ENCODE data around the gene MED13.

The MED13 gene

GRCh38 chr17:62109378-62109902 is 44.4 kb upstream of the MED13 start:
- H3K4me3 ChIP-seq (ENCODE audit: low read depth, low read length) = no peak overlapping the region
- in situ Hi-C loops (cut with HindIII; ENCODE audit: low sequenced_read_pairs) = no loop called here
- TF ChIP-seq CTCF (IDR thresholded peaks at IDR 0.05; ENCODE audit: low read depth, low read length, missing control alignments) = peak; percentile 89
- DNase-seq (ENCODE audit: low read depth) = peak; percentile 64

DNA sequence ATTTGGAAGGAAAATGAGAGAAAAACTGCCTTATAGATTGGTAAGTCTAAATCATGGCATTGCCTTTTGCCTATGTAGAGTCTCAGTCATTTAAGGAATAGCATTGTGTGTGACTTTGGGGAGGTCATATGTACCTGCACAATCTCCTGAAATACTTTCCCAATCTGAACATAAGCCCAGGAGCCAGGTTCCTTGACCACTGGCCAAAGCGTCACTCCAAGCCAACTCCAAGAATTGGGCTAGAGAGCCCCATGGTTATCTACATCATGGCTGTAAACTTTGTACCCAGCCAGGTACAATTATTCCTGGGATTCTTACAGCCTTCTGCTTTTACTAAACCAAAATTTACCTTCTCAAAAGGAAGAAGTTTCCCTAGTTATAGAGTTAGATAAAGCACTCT is 40.8 kb upstream of the MED13 start:
- in situ Hi-C loops (cut with HindIII; ENCODE audit: low sequenced_read_pairs) = no loop called here
- TF ChIP-seq CTCF (IDR thresholded peaks at IDR 0.05; ENCODE audit: low read depth, low read length, missing control alignments) = no peak
- DNase-seq (ENCODE audit: low read depth) = no peak
- H3K4me3 ChIP-seq (ENCODE audit: low read depth, low read length) = no peak overlapping the region

DNA sequence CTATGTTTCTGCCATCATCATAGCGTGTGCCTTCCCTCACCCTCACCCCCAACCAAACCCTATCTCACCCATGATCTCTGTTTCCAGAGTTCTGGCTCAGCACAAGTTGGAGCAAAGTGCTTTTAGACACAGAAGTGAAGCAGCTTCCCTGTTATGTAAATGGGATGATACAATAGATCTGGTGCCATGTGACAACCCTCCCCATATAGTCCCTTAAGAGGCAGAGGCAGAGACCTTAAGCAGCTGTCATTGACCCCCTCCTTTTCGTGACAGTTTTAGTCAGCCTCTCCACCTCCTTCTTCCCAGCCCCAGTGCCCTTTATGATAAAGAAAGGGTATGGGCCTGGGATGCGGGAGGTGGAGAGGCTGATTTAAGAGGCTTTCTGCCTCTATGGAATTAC is 40.3 kb upstream of the MED13 start:
- H3K4me3 ChIP-seq (ENCODE audit: low read depth, low read length) = no peak overlapping the region
- in situ Hi-C loops (cut with HindIII; ENCODE audit: low sequenced_read_pairs) = no loop called here
- no peak for DNase-seq (ENCODE audit: low read depth)
- no peak for TF ChIP-seq CTCF (IDR thresholded peaks at IDR 0.05; ENCODE audit: low read depth, low read length, missing control alignments)

DNA sequence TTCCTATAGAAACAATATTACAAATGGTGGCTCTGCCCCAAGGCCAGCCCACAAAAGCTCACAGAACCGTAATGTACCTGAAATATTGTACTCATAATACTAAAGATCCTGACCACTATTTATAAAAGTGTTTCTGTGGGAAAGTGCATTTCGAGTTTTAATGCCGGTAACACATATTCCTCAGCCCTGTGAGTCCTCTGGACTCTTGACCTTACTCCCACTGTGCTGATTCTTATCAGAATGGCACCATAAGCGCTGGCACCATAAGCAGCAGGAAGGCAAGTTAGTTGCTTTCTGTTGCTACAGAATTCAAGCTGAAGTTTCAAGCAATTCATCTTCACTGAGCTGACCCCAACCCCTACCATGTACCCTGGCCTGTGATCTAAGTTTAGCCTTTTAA is 36.4 kb upstream of the MED13 start:
- in situ Hi-C loops (cut with HindIII; ENCODE audit: low sequenced_read_pairs) = no loop called here
- DNase-seq (ENCODE audit: low read depth) = no peak
- no peak overlapping the region for H3K4me3 ChIP-seq (ENCODE audit: low read depth, low read length)
- no peak for TF ChIP-seq CTCF (IDR thresholded peaks at IDR 0.05; ENCODE audit: low read depth, low read length, missing control alignments)

GRCh38 chr17:62101090-62101489 is 36.0 kb upstream of the MED13 start:
- no peak for TF ChIP-seq CTCF (IDR thresholded peaks at IDR 0.05; ENCODE audit: low read depth, low read length, missing control alignments)
- in situ Hi-C loops (cut with HindIII; ENCODE audit: low sequenced_read_pairs) = no loop called here
- H3K4me3 ChIP-seq (ENCODE audit: low read depth, low read length) = no peak overlapping the region
- peak; percentile 12 for DNase-seq (ENCODE audit: low read depth)

DNA sequence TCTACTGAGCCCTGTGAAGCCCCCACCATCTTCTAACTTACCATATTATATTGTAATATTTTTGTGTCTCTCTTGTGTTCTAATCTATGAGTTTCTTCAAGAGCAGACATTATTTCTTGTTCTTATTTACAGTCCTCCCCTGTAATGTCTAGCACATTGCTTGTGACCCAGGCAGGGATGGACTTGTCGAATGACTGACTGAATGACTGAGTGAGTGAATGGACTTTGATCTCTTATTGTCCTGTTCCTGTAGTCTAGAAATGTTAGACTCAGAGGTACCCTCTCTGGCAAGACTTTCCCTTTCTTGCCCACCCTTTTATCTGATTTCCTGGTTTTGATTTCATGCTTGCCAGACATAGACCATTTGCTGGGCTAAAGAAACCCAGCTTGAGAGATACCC is 35.0 kb upstream of the MED13 start:
- DNase-seq (ENCODE audit: low read depth) = no peak
- no peak overlapping the region for H3K4me3 ChIP-seq (ENCODE audit: low read depth, low read length)
- in situ Hi-C loops (cut with HindIII; ENCODE audit: low sequenced_read_pairs) = no loop called here
- TF ChIP-seq CTCF (IDR thresholded peaks at IDR 0.05; ENCODE audit: low read depth, low read length, missing control alignments) = no peak

GRCh38 chr17:62099532-62099931 is 34.5 kb upstream of the MED13 start:
- no peak for DNase-seq (ENCODE audit: low read depth)
- in situ Hi-C loops (cut with HindIII; ENCODE audit: low sequenced_read_pairs) = no loop called here
- no peak overlapping the region for H3K4me3 ChIP-seq (ENCODE audit: low read depth, low read length)
- no peak for TF ChIP-seq CTCF (IDR thresholded peaks at IDR 0.05; ENCODE audit: low read depth, low read length, missing control alignments)
